SK-N-MC (cell line): ENCODE data around the gene DHX32.

Experiments used
- EZH2 ChIP-seq: fragments of 200-600 bp; sonication (generic); IDR thresholded peaks from one replicate; pipeline ENCODE4 v1.6.1; 2017; ENCODE audit warnings: antibody characterized with exemption
- POLR2AphosphoS5 ChIP-seq: IDR thresholded peaks from 2 replicates; pipeline ENCODE4 v1.6.1; 2012; ENCODE audit warnings: mild to moderate bottlenecking, low read depth, low read length, borderline replicate concordance

GRCh38 chr10:125840955-125841354 lies 40.1 kb downstream of the DHX32 start:
- TF ChIP-seq EZH2 (no peak), POLR2AphosphoS5 (no peak)
